Activated CD4-positive, alpha-beta T cell treated with anti-CD3 and anti-CD28 coated beads, Interleukin-2, amount 10 ng/mL, durations not matched to agents 24 days and 14 days (primary cell): ENCODE measurements around the gene PLEKHA8. TPM values are rescaled to one million over a fixed set of nuclear protein-coding genes. Genes with fewer than 3 reads are reported as not detected.

ENCODE experiments used
- DNase-seq: peaks from one replicate; pipeline ENCODE4 v3.0.0; 2022
- H3K27ac Mint-ChIP-seq: one replicate; pipeline ENCODE4 v1.8.0; 2022; ENCODE audit warnings: mild to moderate bottlenecking, mixed read lengths
- H3K27me3 Mint-ChIP-seq: one replicate; pipeline ENCODE4 v1.8.0; 2022; ENCODE audit warnings: mixed read lengths
- H3K36me3 Mint-ChIP-seq: one replicate; pipeline ENCODE4 v1.8.0; 2022; ENCODE audit warnings: low read depth, mild to moderate bottlenecking, mixed read lengths
- H3K4me1 Mint-ChIP-seq: one replicate; pipeline ENCODE4 v1.8.0; 2021; ENCODE audit warnings: mixed read lengths
- H3K4me3 Mint-ChIP-seq: one replicate; pipeline ENCODE4 v1.8.0; 2022; ENCODE audit warnings: mild to moderate bottlenecking, moderate library complexity, mixed read lengths
- H3K9me3 Mint-ChIP-seq: one replicate; pipeline ENCODE4 v1.8.0; 2021; ENCODE audit warnings: mixed read lengths
- intact Hi-C: fragments of 100-400 bp; cut with micrococcal nuclease; formaldehyde crosslinking; loops from one replicate; pipeline ENCODE4 v1.15.1; 2023
- total RNA-seq: library from RNA; stranded (reverse); gene quantifications from 2 replicates; pipeline ENCODE4 v1.2.3, GENCODE V29; 2022

The PLEKHA8 gene
- total RNA-seq, 1 donor from 2014 or later: 10.7 TPM

DNA sequence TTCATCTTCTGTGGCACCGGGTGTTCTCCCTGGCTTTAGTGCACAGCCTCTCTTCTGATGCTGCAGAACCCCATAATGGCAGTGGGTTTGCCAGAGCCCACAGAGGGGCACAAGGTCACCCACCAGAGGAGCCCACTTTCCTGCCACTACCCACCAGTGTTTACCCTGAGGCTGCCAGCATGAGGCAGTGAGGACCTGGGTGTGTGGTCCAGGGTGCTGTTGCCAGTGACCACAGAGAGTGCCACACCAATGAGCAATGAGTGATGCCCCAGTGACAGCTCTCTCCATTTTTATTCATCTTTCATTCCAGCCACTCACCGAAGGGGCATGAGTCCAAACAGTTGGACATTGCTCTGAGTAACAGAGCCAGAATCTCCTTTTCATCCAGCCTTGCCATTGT, 141.4 kb downstream of the PLEKHA8 start:
- DNase-seq: no peak
- H3K4me3 Mint-ChIP-seq: no peak overlapping the region
- peaks cover 4% of the 10 kb centered on the region for H3K27me3 Mint-ChIP-seq
- no peak overlapping the region for H3K27ac Mint-ChIP-seq
- intact Hi-C loops: no loop called here
- H3K9me3 Mint-ChIP-seq: no peaks in the 10 kb centered on the region
- H3K4me1 Mint-ChIP-seq: no peaks in the 10 kb centered on the region
- no peaks in the 10 kb centered on the region for H3K36me3 Mint-ChIP-seq

DNA sequence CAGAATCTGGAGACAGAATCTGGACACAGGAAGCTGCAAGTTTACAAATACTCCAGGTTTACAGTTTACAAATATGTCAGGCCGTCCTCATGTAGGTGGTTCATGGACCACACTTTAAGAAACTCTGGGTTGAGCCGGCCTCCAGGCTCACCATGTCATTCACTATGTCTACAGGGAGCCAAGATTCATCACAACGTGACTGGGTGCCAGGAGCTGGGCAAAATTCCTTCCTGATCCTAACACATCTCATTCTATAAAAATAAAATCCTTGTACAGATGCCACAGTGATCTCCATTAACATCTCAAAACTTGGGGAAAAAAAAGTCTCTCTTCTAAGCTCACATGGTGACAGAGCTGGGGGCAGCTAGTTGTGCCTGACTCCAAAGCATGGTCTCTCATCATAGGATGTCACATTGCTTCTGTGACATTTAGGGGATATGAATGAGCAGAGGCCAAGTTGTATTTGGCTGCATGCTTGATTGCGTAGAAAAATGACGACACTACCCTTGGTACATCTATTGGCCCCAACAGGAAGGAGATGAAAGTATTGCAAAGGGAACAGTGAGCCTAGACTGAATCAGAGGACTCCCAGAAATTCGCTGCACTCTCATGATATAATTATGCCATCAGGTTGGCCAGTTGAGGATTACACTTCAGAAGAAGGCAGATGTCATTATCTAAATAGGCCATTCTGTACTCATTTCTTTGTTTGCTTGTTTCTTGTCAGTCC, 142.4 kb downstream of the PLEKHA8 start:
- no peaks in the 10 kb centered on the region for H3K4me1 Mint-ChIP-seq
- no peak for DNase-seq
- H3K27me3 Mint-ChIP-seq: peaks cover 4% of the 10 kb centered on the region
- H3K4me3 Mint-ChIP-seq: no peak overlapping the region
- H3K36me3 Mint-ChIP-seq: no peaks in the 10 kb centered on the region
- H3K9me3 Mint-ChIP-seq: no peaks in the 10 kb centered on the region
- H3K27ac Mint-ChIP-seq: no peak overlapping the region
- intact Hi-C loops: no loop called here

DNA sequence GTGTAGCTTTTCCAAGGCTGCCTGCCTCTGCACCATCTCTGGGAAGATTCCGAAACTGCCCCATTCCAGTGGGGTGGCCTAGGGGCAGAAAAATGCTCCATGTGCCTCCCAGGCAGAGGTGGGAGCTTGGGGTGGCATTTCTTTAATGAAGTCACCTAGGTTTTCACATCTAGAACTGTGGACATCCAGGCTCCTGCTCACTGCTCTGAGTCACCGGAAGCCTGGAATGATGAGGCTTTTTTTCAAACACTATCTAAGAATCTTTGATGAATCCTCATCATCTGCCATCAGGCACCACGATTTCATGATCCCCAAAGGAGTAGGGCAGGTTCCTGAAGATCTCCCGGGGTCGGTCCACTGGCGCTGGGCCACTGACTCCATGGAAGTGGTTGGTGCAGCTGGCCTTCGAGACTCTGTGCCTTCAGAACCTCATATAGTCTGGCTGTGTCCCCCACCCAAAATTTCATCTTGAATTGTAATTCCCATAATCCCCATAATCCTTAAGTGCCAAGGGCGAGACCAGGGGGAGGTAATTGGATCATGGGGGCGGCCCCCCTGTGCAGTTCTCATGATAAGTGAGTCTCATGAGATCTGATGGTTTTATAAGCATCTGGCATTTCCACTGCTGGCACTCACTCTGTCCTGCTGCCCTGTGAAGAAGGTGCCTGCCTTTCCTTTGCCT, 143.7 kb downstream of the PLEKHA8 start:
- H3K9me3 Mint-ChIP-seq: no peaks in the 10 kb centered on the region
- intact Hi-C loops: no loop called here
- no peaks in the 10 kb centered on the region for H3K4me1 Mint-ChIP-seq
- no peak for DNase-seq
- H3K27me3 Mint-ChIP-seq: peaks cover 4% of the 10 kb centered on the region
- H3K4me3 Mint-ChIP-seq: no peak overlapping the region
- no peak overlapping the region for H3K27ac Mint-ChIP-seq
- no peaks in the 10 kb centered on the region for H3K36me3 Mint-ChIP-seq

DNA sequence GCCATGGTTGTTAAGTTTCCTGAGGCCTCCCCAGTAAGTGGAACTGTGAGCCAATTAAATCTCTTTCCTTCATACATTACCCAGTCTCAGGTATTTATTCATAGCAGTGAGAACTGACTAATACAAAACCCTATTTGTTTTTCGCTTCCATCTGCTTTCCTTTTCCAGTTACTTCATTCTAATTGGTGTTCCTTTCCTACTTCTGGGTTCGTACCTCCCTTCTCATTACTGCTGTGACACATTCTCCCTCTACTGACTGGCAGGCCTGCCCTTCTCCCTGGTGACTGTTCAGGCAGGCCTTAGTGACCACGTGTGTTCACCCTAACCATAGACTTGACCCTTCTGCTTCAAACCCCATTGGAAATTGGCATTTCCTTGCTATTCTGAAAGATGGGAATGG, 144.2 kb downstream of the PLEKHA8 start:
- no peak overlapping the region for H3K27ac Mint-ChIP-seq
- no peak for DNase-seq
- no peaks in the 10 kb centered on the region for H3K9me3 Mint-ChIP-seq
- peaks cover 4% of the 10 kb centered on the region for H3K27me3 Mint-ChIP-seq
- intact Hi-C loops: no loop called here
- no peak overlapping the region for H3K4me3 Mint-ChIP-seq
- H3K4me1 Mint-ChIP-seq: no peaks in the 10 kb centered on the region
- no peaks in the 10 kb centered on the region for H3K36me3 Mint-ChIP-seq

DNA sequence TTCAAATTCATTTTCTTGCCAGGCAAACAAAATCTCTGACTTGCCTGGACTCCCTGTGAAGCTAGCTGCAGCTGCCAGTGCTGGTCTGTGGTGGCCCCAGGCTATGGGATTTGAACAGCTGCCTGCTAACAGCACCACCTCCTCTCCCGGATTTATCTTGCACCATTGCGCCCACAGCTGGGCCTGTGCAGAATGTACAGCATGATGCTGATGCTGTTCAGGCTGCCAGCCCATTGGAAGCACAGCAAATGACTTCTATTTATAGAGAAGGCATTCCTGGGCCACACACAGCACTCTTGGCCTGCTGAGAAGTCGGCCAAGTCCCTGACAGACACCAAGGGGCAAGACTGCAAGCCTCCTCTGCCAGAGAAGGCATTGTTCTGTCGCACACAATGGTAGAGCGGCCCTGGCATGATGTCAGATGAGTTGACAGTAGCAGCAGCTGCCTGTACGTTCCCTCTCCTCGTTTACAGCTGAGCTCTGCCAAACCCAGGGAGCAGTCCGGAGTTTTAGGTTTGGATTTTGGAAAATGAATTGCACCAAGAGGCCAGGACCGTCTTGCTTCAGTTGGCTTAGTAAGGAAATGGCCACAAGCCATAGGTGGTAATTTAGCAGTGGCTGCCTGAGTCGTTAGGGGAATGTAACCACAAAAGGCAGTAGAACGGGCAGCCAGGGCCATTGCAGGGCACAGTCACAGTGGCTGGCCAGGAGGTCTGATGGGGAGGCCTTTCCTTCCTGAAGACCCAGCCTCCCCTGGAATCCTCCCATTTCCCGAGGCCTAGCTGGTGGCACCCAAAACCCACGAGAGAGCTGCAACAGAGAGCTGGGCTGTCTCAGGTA, 145.1 kb downstream of the PLEKHA8 start:
- H3K4me3 Mint-ChIP-seq: no peak overlapping the region
- intact Hi-C loops: no loop called here
- DNase-seq: no peak
- peaks cover 4% of the 10 kb centered on the region for H3K27me3 Mint-ChIP-seq
- H3K4me1 Mint-ChIP-seq: no peaks in the 10 kb centered on the region
- H3K36me3 Mint-ChIP-seq: no peaks in the 10 kb centered on the region
- H3K9me3 Mint-ChIP-seq: no peaks in the 10 kb centered on the region
- no peak overlapping the region for H3K27ac Mint-ChIP-seq

DNA sequence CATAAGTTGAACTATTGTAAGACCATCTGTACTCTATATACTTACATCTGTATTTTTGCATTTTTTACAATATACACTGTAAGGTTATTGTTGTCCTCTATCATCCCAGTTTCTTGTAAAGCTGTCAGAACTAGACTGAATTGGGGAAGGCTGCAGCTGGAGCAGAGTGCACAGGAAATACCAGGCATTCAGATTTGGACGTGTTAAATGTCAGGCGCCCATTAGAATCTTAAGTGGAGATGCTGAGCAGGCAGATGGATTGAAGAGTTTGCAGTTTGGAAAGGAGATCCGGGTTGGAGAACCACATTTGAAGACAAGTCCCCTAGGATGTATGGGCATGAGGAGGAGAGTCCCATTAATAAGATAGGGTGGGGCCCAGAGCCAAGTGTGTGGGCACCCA, 147.0 kb downstream of the PLEKHA8 start:
- intact Hi-C loops: no loop called here
- H3K27me3 Mint-ChIP-seq: peaks cover 4% of the 10 kb centered on the region
- H3K4me3 Mint-ChIP-seq: no peak overlapping the region
- H3K27ac Mint-ChIP-seq: no peak overlapping the region
- no peaks in the 10 kb centered on the region for H3K9me3 Mint-ChIP-seq
- no peak for DNase-seq
- peaks cover 7% of the 10 kb centered on the region for H3K4me1 Mint-ChIP-seq
- no peaks in the 10 kb centered on the region for H3K36me3 Mint-ChIP-seq

DNA sequence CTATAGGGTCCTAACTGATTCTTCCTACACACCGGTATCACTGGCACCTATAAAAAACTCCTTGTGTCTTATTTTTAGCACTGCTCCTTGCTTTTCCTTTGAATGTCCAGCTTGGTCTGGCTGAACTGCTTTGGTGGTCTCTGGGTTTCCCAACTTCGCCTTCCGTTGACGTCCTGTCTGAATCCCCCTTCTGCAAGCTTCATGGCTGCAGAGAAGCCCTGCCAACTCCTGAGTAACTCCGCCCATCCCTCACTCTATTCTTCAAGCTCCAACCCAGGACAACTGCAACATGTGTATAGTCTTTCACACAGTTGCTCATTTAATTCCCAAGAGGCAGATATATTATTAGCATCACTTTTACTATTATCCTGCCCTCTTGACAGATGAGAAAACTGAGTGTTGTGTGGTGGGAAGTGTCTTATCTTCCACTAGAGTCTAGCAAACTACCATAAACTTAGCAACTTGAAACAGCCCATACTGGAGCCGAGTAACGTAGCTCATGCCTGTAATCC, 147.5 kb downstream of the PLEKHA8 start:
- peaks cover 7% of the 10 kb centered on the region for H3K4me1 Mint-ChIP-seq
- intact Hi-C loops: no loop called here
- H3K27me3 Mint-ChIP-seq: peaks cover 2% of the 10 kb centered on the region
- H3K27ac Mint-ChIP-seq: no peak overlapping the region
- no peaks in the 10 kb centered on the region for H3K36me3 Mint-ChIP-seq
- no peak for DNase-seq
- no peak overlapping the region for H3K4me3 Mint-ChIP-seq
- no peaks in the 10 kb centered on the region for H3K9me3 Mint-ChIP-seq

DNA sequence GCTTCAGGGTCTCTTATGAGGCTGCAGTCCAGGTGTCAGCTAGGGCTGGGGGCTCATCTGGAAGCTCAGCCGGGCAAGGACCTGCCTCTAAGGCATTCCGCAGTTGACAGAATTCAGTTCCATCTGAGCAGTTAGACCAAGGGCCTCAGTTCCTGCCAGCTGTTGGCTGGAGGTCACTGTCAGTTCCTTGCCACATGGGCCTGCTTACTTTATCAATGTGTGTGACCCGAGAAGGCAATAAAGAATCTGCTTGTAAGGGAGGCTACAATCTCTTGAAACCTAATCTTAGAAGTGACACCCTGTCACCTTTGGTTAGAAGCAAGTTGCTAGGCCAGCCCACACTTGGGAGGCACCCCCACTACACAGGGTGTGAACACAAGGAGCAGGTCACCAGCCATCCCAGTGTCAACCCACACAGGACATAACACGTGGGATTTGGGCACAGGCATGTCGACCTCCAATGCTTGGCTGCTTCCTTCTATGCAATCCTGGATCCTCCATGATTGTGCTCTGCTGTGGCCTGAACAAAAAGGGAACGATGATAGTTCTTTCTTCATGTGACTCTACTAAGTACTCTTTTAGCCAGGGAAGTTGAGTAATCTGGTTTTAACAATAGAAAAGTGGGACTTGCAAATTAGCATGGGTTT, 148.4 kb downstream of the PLEKHA8 start:
- Mint-ChIP-seq H3K9me3 (no peaks in the 10 kb centered on the region), H3K27me3 (no peaks in the 10 kb centered on the region), H3K27ac (no peak overlapping the region), H3K4me3 (no peak overlapping the region), H3K4me1 (peaks cover 7% of the 10 kb centered on the region), H3K36me3 (no peaks in the 10 kb centered on the region)
- no peak for DNase-seq
- intact Hi-C loops: no loop called here

DNA sequence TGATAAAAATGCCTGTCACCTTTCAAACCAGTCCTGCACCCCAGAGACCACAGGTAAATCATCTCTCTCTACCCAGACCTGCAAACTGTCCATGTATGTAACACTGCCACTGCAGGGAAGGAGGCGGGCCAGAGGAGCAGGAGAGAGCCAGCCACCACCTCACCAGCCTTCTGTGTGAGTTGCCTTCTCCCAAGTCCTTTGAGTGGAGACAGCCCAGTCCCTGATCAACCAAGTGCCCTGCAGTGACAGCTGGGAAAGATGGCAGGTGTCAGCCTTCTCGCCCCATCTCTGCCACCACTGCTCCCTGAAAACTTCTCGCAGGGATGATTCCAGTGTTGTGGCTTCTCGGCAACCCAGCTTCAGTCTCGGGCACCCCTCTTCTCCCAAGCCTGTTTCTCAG, 149.0 kb downstream of the PLEKHA8 start:
- Mint-ChIP-seq H3K36me3 (no peaks in the 10 kb centered on the region), H3K4me1 (peaks cover 7% of the 10 kb centered on the region), H3K27ac (no peak overlapping the region), H3K27me3 (no peaks in the 10 kb centered on the region), H3K9me3 (no peaks in the 10 kb centered on the region), H3K4me3 (no peak overlapping the region)
- DNase-seq: no peak
- intact Hi-C loops: no loop called here

DNA sequence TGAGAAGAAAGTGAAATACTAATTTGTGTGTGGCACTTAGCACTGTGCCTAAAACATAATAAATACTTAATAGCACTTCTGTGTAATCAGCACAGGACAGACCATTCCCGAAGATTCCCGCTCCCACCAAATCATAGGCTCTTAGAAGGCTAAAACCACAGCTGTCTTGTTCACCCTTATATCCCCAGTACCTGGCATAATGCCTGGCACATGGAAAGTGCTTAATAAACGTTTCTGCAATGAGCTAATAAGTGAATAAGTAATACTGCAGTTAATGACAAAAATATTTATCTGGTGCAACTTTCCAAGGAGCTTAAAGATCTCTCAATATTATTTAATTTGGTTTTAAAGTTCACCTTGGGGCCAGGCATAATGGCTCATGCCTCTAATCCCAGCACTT, 149.8 kb downstream of the PLEKHA8 start:
- Mint-ChIP-seq H3K27me3 (no peaks in the 10 kb centered on the region), H3K27ac (no peak overlapping the region), H3K9me3 (no peaks in the 10 kb centered on the region), H3K4me1 (peaks cover 7% of the 10 kb centered on the region), H3K36me3 (no peaks in the 10 kb centered on the region), H3K4me3 (no peak overlapping the region)
- intact Hi-C loops: no loop called here
- no peak for DNase-seq

DNA sequence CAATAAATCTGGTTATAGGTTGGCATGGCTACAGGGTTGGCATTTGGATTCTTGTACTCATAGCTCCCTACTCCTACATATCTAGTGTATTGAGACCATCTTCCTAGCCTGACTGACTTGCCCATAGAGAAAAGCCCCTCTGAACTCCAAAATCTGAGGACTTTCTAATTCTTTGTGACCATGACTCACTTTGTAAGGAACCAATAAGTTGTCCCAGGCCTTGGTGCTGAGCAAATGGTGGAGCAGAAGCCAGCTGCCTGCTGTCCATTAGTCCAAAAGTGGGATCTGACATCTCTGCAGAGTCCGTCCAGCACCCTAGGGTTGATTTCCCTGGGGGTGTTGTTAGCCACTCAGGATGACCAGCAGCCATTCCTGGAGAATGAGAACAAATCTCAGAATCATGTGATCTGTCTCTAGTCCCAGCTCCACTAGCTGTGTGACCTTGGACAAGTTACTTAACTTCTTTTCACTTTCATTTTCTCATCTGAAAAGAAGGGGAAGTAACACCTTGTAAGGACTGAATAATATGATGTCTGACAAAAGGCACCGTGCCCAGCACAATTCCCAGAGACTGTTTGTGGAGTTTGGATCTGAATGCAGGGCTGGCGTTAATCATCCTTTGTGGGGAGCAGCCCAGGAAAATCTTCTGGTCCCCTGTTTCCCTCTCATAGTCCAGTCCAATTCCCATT, 150.7 kb downstream of the PLEKHA8 start:
- no peak for DNase-seq
- no peaks in the 10 kb centered on the region for H3K27me3 Mint-ChIP-seq
- H3K9me3 Mint-ChIP-seq: no peaks in the 10 kb centered on the region
- H3K4me1 Mint-ChIP-seq: peaks cover 7% of the 10 kb centered on the region
- H3K4me3 Mint-ChIP-seq: no peak overlapping the region
- intact Hi-C loops: no loop called here
- H3K36me3 Mint-ChIP-seq: no peaks in the 10 kb centered on the region
- no peak overlapping the region for H3K27ac Mint-ChIP-seq
